Fibroblast of skin of left quadriceps (primary cell): ENCODE measurements around the gene BAG3.
A peak's percentile ranks its signal among the peaks of the same experiment; 100 is the strongest.
"Not testable (repeated sequence)": the region's sequence is repeated elsewhere in the genome, so short reads cannot be mapped to it uniquely, and the experiment has no call there.

ENCODE experiments used
- DNase-seq, 2 experiments: peaks; one replicate each; pipeline ENCODE4 v3.0.0-alpha.2; 2013; ENCODE audit warnings: low read depth in 2 of 2

Gene BAG3

GRCh38 chr10:119693262-119693957 lies 42.2 kb downstream of the BAG3 start:
- no peak for DNase-seq

- DNase-seq = no peak
Observed at GRCh38 chr10:119694608-119695007, 43.4 kb downstream of the BAG3 start.

- DNase-seq = no peak
Observed at GRCh38 chr10:119700321-119700954, 49.3 kb downstream of the BAG3 start.

GRCh38 chr10:119701861-119702260 lies 50.7 kb downstream of the BAG3 start:
- DNase-seq = no peak

GRCh38 chr10:119702583-119702982 lies 51.4 kb downstream of the BAG3 start:
- no peak for DNase-seq

- no peak for DNase-seq
Observed at GRCh38 chr10:119703903-119704508, 52.8 kb downstream of the BAG3 start.

- no peak for DNase-seq
Observed at GRCh38 chr10:119705434-119705831, 54.3 kb downstream of the BAG3 start.

- no peak for DNase-seq
Observed at GRCh38 chr10:119706521-119707278, 55.5 kb downstream of the BAG3 start.

- not testable (repeated sequence) for DNase-seq
Observed at GRCh38 chr10:119707331-119707730, 56.2 kb downstream of the BAG3 start.

- DNase-seq = not testable (repeated sequence)
Observed at GRCh38 chr10:119710935-119711334, 59.8 kb downstream of the BAG3 start.

GRCh38 chr10:119713744-119714483 lies 62.7 kb downstream of the BAG3 start:
- DNase-seq = no peak

- DNase-seq = no peak
Observed at GRCh38 chr10:119714484-119714816, 63.3 kb downstream of the BAG3 start.

GRCh38 chr10:119715628-119716505 lies 64.7 kb downstream of the BAG3 start:
- DNase-seq = no peak

- DNase-seq = no peak
Observed at GRCh38 chr10:119723161-119723560, 72.0 kb downstream of the BAG3 start.

- no peak for DNase-seq
Observed at GRCh38 chr10:119723624-119724023, 72.4 kb downstream of the BAG3 start.

GRCh38 chr10:119724593-119725516 lies 73.7 kb downstream of the BAG3 start:
- DNase-seq = no peak

GRCh38 chr10:119725517-119725827 lies 74.3 kb downstream of the BAG3 start:
- no peak for DNase-seq

- peak; percentile 94 to 96 for DNase-seq
Observed at GRCh38 chr10:119725828-119726675, 74.9 kb downstream of the BAG3 start, which contains the start of gene INPP5F. Gene INPP5F (plus strand): TSS chr10:119726050. CDS start chr10:119726263, 213 bp downstream.
